ENCODE measurements around the gene USP40.

- no peak for TF ChIP-seq BHLHE40 (IDR thresholded peaks at IDR 0.05; ENCODE audit: borderline replicate concordance)
- TF ChIP-seq NFRKB (IDR thresholded peaks at IDR 0.05), result no peak
- TF ChIP-seq HDGF (IDR thresholded peaks at IDR 0.05; ENCODE audit: borderline replicate concordance), result no peak
- no peak for TF ChIP-seq SP1 (IDR thresholded peaks at IDR 0.05)
- TF ChIP-seq ARNT (IDR thresholded peaks at IDR 0.05), result no peak
- TF ChIP-seq SUZ12 (IDR thresholded peaks at IDR 0.05), result no peak
- TF ChIP-seq CTBP1 (IDR thresholded peaks at IDR 0.05; ENCODE audit: borderline replicate concordance), result no peak
- no peak for TF ChIP-seq FOXM1 (IDR thresholded peaks at IDR 0.05; ENCODE audit: borderline replicate concordance)
- TF ChIP-seq FOXA1 (IDR thresholded peaks at IDR 0.05), result no peak
Measured at GRCh38 chr2:233463586-233463985, 103.0 kb downstream of the USP40 start.

Data from HEK293T (cell line).